Kidney (tissue), 14 donors: ENCODE measurements around the gene FDX2. TPM values are rescaled to one million over a fixed set of nuclear protein-coding genes. Genes with fewer than 3 reads are reported as not detected.

Experiments used
- DNase-seq, 5 donors: peaks; one replicate each; pipeline ENCODE4 v3.0.0-alpha.2; 2013 to 2020
- FAIRE-seq: peaks from 2 replicates; lab custom pipeline; 2012; peaks lifted over from hg19 to GRCh38; lab: Jason Lieb, UNC
- H3K27ac ChIP-seq, 2 donors: one replicate each; pipeline ENCODE4 v1.7.0; 2013; ENCODE audit warnings: low read depth in 2 of 2, low read length in 2 of 2, inconsistent platforms in 1 of 2
- H3K27me3 ChIP-seq: one replicate; pipeline ENCODE4 v1.7.1; 2013; ENCODE audit warnings: low read length, inconsistent platforms; ENCODE audit not compliant: control insufficient read depth, insufficient read depth
- H3K36me3 ChIP-seq, 3 donors: one replicate each; pipeline versions ENCODE4 v1.7.0 to v1.7.1; 2013; ENCODE audit warnings: low read length in 3 of 3, control low read depth in 1 of 3, inconsistent platforms in 1 of 3; ENCODE audit not compliant: insufficient read depth in 3 of 3, control insufficient read depth in 2 of 3
- H3K4me1 ChIP-seq, 3 donors: one replicate each; pipeline versions ENCODE4 v1.7.0 to v1.7.1; 2013; ENCODE audit warnings: low read length in 3 of 3, inconsistent platforms in 1 of 3, low read depth in 1 of 3; ENCODE audit not compliant: control insufficient read depth in 2 of 3, insufficient read depth in 2 of 3
- H3K4me3 ChIP-seq, 3 donors: one replicate each; pipeline versions ENCODE4 v1.7.0 to v1.8.1; 2013; ENCODE audit warnings: low read length in 3 of 3, control low read depth in 1 of 3, inconsistent platforms in 1 of 3
- H3K9ac ChIP-seq, 3 donors: one replicate each; pipeline versions ENCODE4 v1.7.0 to v1.7.1; 2013; ENCODE audit warnings: low read length in 3 of 3, control low read depth in 1 of 3, inconsistent platforms in 1 of 3
- H3K9me3 ChIP-seq, 3 donors: one replicate each; pipeline versions ENCODE4 v1.7.0 to v1.7.1; 2013; ENCODE audit warnings: low read length in 3 of 3, control low read depth in 1 of 3, inconsistent platforms in 1 of 3; ENCODE audit not compliant: control insufficient read depth in 2 of 3, insufficient read depth in 1 of 3
- CTCF ChIP-seq: IDR thresholded peaks from 3 replicates; pipeline ENCODE4 v1.5.1; 2012; ENCODE audit warnings: mild to moderate bottlenecking, moderate library complexity, borderline replicate concordance; ENCODE audit not compliant: insufficient read depth; ENCODE audit errors: extremely low read depth
- intact Hi-C: fragments of 100-400 bp; cut with DNase I; formaldehyde crosslinking; loops from one replicate; pipeline ENCODE4 v1.11.1; 2022
- polyA plus RNA-seq: library from polyadenylated mRNA; stranded (reverse); fragments of 350-450 nt; fragmentation: Illumina TruSeq; extraction: RNeasy Lipid Tissue Mini Kit (QIAGEN cat#74804); gene quantifications from one replicate; pipeline ENCODE4 v1.2.3, GENCODE V29; 2014; ENCODE audit warnings: low read depth, low replicate concordance; ENCODE audit not compliant: insufficient read depth
- total RNA-seq: library from RNA; stranded (reverse); fragmentation: NEBNext Ultra II Directional; extraction: Animal tissue kit (Norgen Biotek cat#: 25700); gene quantifications from one replicate; pipeline ENCODE4 v1.2.1, GENCODE V29; 2021
- donor health status: control.
- donor health status: control.
- donor health status: control.
- donor health status: control.
- donor health status: control.
- donor health status: DM: yes; HTN: yes; CAD: no.
- donor health status: Normal renal cell carcinoma (clear cell type).

The FDX2 gene
- total and polyA plus RNA-seq, 2 donors from 2014 or later: 20.1 to 88.4 TPM

DNA sequence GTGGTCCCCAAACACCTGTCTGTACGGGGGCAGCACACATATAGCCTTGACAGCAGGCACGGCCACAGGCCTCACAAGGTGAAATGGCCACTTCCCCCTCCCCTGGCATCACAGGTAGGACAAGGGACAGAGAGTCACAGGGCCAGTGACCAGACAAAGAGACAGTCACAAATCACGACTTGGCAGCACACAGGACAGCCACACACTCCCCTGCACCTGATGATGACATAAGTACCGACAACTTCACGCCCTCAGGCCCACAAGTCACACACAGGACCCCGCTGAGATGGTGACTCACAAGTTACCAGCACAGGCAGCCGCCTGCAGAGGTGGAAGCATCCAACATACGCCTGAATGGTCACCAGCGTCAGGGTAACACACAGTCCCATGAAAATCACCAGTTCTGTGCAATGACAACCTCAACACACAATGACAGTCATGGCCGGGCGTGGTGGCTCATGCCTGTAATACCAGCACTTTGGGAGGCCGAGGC is 48.0 kb upstream of the FDX2 start:
- Histone ChIP-seq H3K9me3 (no peaks in the 10 kb centered on the region), H3K36me3 (peaks cover 0 to 24% (median 11%) of the 10 kb centered on the region in 3 donors), H3K4me3 (no peak overlapping the region), H3K27me3 (no peaks in the 10 kb centered on the region), H3K27ac (no peak overlapping the region), H3K9ac (no peak overlapping the region), H3K4me1 (no peaks in the 10 kb centered on the region)
- TF ChIP-seq CTCF: no peak
- intact Hi-C loops: no loop called here
- DNase-seq (no peak), FAIRE-seq (no peak)

DNA sequence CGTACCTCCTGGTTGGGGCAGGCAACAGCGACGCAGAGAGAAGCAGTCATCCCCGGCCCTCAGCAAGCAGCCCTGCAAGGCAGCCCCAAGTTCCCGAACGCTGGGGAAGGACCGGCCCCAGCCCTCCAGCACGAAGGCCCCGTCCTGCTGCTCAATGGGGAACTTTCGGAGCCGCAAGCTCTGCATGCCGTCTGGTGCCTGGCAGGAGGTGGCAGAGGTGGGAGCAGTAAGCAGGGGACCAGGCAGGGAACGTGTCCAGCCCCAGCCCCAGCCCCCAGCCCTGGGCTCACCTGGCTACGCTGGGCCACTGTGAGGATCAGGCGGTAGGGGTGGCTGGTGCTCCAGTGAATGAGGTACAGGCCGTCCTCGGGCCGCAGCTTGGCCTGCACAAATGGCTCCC is 46.4 kb upstream of the FDX2 start:
- intact Hi-C loops: no loop called here
- TF ChIP-seq CTCF: no peak
- no peak for FAIRE-seq
- Histone ChIP-seq H3K4me3 (no peak overlapping the region), H3K9me3 (no peaks in the 10 kb centered on the region), H3K36me3 (peaks cover 0 to 24% (median 5%) of the 10 kb centered on the region in 3 donors), H3K27ac (no peak overlapping the region), H3K9ac (no peak overlapping the region), H3K4me1 (no peaks in the 10 kb centered on the region), H3K27me3 (no peaks in the 10 kb centered on the region)
- no peak for DNase-seq

GRCh38 chr19:10361569-10362011 is 45.8 kb upstream of the FDX2 start:
- Histone ChIP-seq H3K36me3 (peaks cover 0 to 24% (median 5%) of the 10 kb centered on the region in 3 donors), H3K4me3 (no peak overlapping the region), H3K27me3 (no peaks in the 10 kb centered on the region), H3K4me1 (no peaks in the 10 kb centered on the region), H3K27ac (no peak overlapping the region), H3K9me3 (no peaks in the 10 kb centered on the region), H3K9ac (no peak overlapping the region)
- DNase-seq (no peak), FAIRE-seq (no peak)
- intact Hi-C loops: no loop called here
- no peak for TF ChIP-seq CTCF

DNA sequence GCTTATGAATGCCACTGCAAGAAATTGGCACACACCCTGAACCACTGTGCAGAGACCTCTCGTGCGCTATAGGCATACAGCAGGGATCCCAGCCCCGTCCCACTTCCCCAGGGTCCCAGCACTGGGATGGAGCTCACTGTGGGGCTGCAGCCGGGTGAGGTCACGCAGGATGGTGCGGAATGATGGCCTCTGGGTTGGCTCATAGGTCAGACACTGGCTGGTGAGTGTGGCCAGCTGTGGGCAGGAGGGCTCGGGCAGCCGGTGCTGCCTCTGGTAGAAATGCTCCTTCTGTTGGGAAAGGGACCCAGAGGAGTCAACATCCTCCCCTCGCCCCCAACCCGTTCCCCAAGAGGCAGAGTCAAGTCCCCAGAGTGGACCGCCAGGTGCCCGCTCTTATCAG is 40.6 kb upstream of the FDX2 start:
- no peak for FAIRE-seq

More for the DNA sequence above, 40.6 kb upstream of the FDX2 start:
- Histone ChIP-seq H3K36me3 (peaks cover 0 to 3% (median 0%) of the 10 kb centered on the region in 3 donors), H3K4me3 (no peak overlapping the region), H3K27me3 (no peaks in the 10 kb centered on the region), H3K27ac (no peak overlapping the region), H3K9ac (no peak overlapping the region), H3K4me1 (peaks cover 0 to 4% (median 0%) of the 10 kb centered on the region in 3 donors), H3K9me3 (no peaks in the 10 kb centered on the region)
- no peak for DNase-seq
- no peak for TF ChIP-seq CTCF
- intact Hi-C loops: no loop called here
